GM23248 (cell line): ENCODE results near the gene COL8A1.

ENCODE experiments used
- EZH2 ChIP-seq: fragments of 200-600 bp; sonication (generic); IDR thresholded peaks from 2 replicates; pipeline ENCODE4 v1.6.1; 2018; ENCODE audit warnings: antibody characterized with exemption, mild to moderate bottlenecking; ENCODE audit not compliant: insufficient read depth, poor library complexity, severe bottlenecking
- EZH2phosphoT487 ChIP-seq: fragments of 200-600 bp; sonication (generic); IDR thresholded peaks from 2 replicates; pipeline ENCODE4 v1.6.1; 2018; ENCODE audit warnings: antibody characterized with exemption, moderate library complexity, mild to moderate bottlenecking, low read depth; ENCODE audit not compliant: insufficient read depth

DNA sequence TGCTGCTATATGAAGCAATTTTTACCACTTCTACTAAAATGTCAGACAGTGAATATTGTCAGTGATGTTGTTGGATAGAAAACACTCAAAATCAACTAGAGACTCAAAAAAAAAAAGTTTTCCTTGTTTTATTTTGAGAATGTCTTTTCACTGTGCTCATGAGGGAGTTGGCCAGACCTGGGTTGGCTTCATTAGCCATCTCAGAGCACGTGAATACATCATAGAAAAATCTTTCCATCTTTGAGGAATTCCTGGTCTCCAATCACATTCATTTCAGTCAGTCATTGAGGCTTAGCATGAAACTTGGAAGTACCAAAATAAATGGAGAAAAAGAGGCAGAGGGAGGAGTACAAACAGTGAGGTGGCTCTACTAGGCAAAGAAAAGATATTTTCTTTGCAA lies 121.6 kb downstream of the COL8A1 start:
- TF ChIP-seq EZH2 (no peak), EZH2phosphoT487 (no peak)
